Measurements from ENCODE around the gene MPRIP. TPM values are rescaled to one million over a fixed set of nuclear protein-coding genes. Genes with fewer than 3 reads are reported as not detected.

Gene MPRIP
- polyA plus RNA-seq, 1 donor (not counting 4 experiments of a cell fraction or from before 2014, with no cell fraction given): 113 TPM

DNA sequence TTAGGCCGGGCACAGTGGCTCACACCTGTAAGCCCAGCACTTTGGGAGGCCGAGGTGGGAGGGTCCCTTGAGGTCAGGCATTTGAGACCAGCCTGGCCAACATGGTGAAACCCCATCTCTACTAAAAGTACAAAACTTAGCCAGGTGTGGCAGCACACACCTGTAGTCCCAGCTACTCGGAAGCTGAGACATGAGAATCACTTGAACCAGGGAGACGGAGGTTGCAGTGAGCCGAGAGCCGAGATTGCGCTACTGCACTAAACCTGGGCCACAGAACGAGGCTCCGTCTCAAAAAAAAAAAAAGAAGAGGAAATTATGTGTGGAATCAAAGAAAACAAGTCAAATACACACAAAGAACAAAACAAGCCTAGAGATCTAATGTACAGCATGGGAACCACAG is 16.1 kb upstream of the MPRIP start:
- FAIRE-seq (no peak), DNase-seq (ENCODE audit: low read depth, low spot score) (no peak)
- no peak overlapping the region for H3K27ac ChIP-seq (ENCODE audit: control insufficient read depth, insufficient read depth, low read length)
- no peak overlapping the region for H3K9ac ChIP-seq (ENCODE audit: control insufficient read depth, extremely low read depth, insufficient read depth, low read length)
- TF ChIP-seq CTCF (optimal IDR thresholded peaks at IDR 0.05 in 1 of 3, IDR thresholded peaks at IDR 0.05 in 1 of 3, conservative IDR thresholded peaks at IDR 0.05 in 1 of 3; ENCODE audit: extremely low read depth in 1 of 3, insufficient read depth in 2 of 3, low read length in 3 of 3) (no peak), EZH2 (IDR thresholded peaks at IDR 0.05; ENCODE audit: low read length) (no peak)
- peaks cover 23% of the 10 kb centered on the region for H3K4me1 ChIP-seq (ENCODE audit: control insufficient read depth, extremely low read depth, insufficient read depth, low read length)
- H3K4me2 ChIP-seq (ENCODE audit: control insufficient read depth, extremely low read depth, insufficient read depth, low read depth, low read length): no peak overlapping the region
- H3K27me3 ChIP-seq (ENCODE audit: control insufficient read depth, extremely low read depth, insufficient read depth, low read length): no peaks in the 10 kb centered on the region
- H2AFZ ChIP-seq (ENCODE audit: control insufficient read depth, low read length): no peak overlapping the region
- no peaks in the 10 kb centered on the region for H3K36me3 ChIP-seq (ENCODE audit: control insufficient read depth in 2 of 2, extremely low read depth in 1 of 2, insufficient read depth in 2 of 2, low read length in 2 of 2)
- H3K79me2 ChIP-seq (ENCODE audit: control insufficient read depth, insufficient read depth, low read length): no peaks in the 10 kb centered on the region
- no peaks in the 10 kb centered on the region for H4K20me1 ChIP-seq (ENCODE audit: control insufficient read depth, extremely low read depth, insufficient read depth, low read length)
- H3K4me3 ChIP-seq (ENCODE audit: control insufficient read depth in 2 of 3, extremely low read depth in 1 of 3, insufficient read depth in 2 of 3, low read depth in 1 of 3, low read length in 3 of 3): no peak overlapping the region
- dilution Hi-C loops (cut with MboI; ENCODE audit: extremely low pct_ligation_motif_present, low sequenced_read_pairs): no loop called here
- H3K9me3 ChIP-seq (ENCODE audit: control insufficient read depth, low read depth, low read length): no peaks in the 10 kb centered on the region
- H3K9me1 ChIP-seq (ENCODE audit: control insufficient read depth, extremely low read depth, insufficient read depth, low read length): peaks cover 3% of the 10 kb centered on the region

DNA sequence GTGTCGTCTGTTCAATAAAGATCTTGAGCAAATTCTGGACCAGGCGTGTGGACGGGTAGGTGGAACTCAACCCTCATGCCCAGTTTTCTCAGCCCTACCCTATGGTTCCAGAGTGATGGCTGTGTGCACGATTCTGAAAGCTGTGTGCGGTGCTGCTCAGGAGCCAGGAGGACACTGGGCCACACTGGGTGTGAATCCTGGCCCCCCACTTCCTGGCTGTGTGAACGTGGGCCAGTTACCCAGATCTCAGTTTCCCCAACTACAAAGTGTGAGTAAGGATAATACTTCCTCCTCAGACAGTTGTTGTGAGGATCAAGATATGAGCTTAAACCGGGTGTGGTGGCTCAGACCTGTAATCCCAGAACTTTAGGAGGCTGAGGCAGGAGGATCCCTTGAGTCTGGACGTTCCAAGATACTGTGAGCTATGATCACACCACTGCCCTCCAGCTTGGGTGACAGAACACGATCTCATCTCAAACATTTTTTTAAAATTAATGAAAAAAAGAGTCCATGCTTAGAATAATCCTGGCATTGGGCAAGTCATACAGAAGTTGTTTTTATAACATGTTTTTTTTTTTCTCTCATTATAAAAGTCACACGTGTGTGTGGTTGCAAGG is 14.7 kb upstream of the MPRIP start:
- peak overlapping the region; percentile 89 for H3K27ac ChIP-seq (ENCODE audit: control insufficient read depth, insufficient read depth, low read length)
- peak overlapping the region; percentile 74 for H3K9ac ChIP-seq (ENCODE audit: control insufficient read depth, extremely low read depth, insufficient read depth, low read length)
- no peaks in the 10 kb centered on the region for H3K27me3 ChIP-seq (ENCODE audit: control insufficient read depth, extremely low read depth, insufficient read depth, low read length)
- H3K4me3 ChIP-seq (ENCODE audit: control insufficient read depth in 2 of 3, extremely low read depth in 1 of 3, insufficient read depth in 2 of 3, low read depth in 1 of 3, low read length in 3 of 3): no peak overlapping the region
- H3K4me1 ChIP-seq (ENCODE audit: control insufficient read depth, extremely low read depth, insufficient read depth, low read length): peaks cover 33% of the 10 kb centered on the region
- TF ChIP-seq EZH2 (IDR thresholded peaks at IDR 0.05; ENCODE audit: low read length) (no peak), CTCF (optimal IDR thresholded peaks at IDR 0.05 in 1 of 3, IDR thresholded peaks at IDR 0.05 in 1 of 3, conservative IDR thresholded peaks at IDR 0.05 in 1 of 3; ENCODE audit: extremely low read depth in 1 of 3, insufficient read depth in 2 of 3, low read length in 3 of 3) (no peak)
- no peaks in the 10 kb centered on the region for H3K36me3 ChIP-seq (ENCODE audit: control insufficient read depth in 2 of 2, extremely low read depth in 1 of 2, insufficient read depth in 2 of 2, low read length in 2 of 2)
- H2AFZ ChIP-seq (ENCODE audit: control insufficient read depth, low read length): peak overlapping the region; percentile 54
- FAIRE-seq (peak; percentile 36), DNase-seq (ENCODE audit: low read depth, low spot score) (no peak)
- peaks cover 3% of the 10 kb centered on the region for H3K9me1 ChIP-seq (ENCODE audit: control insufficient read depth, extremely low read depth, insufficient read depth, low read length)
- dilution Hi-C loops (cut with MboI; ENCODE audit: extremely low pct_ligation_motif_present, low sequenced_read_pairs): no loop called here
- H3K9me3 ChIP-seq (ENCODE audit: control insufficient read depth, low read depth, low read length): no peaks in the 10 kb centered on the region
- H3K79me2 ChIP-seq (ENCODE audit: control insufficient read depth, insufficient read depth, low read length): no peaks in the 10 kb centered on the region
- H3K4me2 ChIP-seq (ENCODE audit: control insufficient read depth, extremely low read depth, insufficient read depth, low read depth, low read length): peak overlapping the region; percentile 76
- no peaks in the 10 kb centered on the region for H4K20me1 ChIP-seq (ENCODE audit: control insufficient read depth, extremely low read depth, insufficient read depth, low read length)
